ENCODE results near the gene CEMIP. TPM values are rescaled to one million over a fixed set of nuclear protein-coding genes. Genes with fewer than 3 reads are reported as not detected.

CEMIP gene
- total and polyA plus RNA-seq, 2 of the 13 experiments (the other 11 are each of a cell fraction or from before 2014, with no cell fraction given): 4.3 to 28.5 TPM

DNA sequence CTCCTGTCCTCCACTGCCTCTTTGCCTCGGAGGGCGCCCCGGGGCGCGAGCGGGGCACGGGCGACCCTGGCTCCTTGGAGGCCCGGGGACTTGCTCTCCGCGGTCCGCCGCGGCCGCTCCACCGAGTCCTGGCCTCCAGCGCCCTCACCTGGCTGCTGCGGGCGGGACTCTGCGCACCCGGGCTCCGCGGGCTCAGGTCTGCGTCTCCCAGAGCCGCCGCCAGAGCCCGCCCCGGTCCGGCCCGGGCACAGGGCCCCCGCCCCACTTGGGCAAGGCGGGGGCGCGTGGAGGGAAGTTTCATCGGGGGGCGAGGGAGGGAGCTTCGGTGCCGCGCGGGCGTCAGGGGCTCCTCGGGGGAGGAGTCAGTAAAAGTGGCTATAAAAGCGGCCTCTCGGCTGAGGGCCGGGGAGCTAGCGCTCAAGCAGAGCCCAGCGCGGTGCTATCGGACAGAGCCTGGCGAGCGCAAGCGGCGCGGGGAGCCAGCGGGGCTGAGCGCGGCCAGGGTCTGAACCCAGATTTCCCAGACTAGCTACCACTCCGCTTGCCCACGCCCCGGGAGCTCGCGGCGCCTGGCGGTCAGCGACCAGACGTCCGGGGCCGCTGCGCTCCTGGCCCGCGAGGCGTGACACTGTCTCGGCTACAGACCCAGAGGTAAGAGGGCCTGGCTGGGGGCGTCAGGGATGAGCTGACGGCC is at the start of gene CEMIP (continued):
- TF ChIP-seq, protein P1, sequence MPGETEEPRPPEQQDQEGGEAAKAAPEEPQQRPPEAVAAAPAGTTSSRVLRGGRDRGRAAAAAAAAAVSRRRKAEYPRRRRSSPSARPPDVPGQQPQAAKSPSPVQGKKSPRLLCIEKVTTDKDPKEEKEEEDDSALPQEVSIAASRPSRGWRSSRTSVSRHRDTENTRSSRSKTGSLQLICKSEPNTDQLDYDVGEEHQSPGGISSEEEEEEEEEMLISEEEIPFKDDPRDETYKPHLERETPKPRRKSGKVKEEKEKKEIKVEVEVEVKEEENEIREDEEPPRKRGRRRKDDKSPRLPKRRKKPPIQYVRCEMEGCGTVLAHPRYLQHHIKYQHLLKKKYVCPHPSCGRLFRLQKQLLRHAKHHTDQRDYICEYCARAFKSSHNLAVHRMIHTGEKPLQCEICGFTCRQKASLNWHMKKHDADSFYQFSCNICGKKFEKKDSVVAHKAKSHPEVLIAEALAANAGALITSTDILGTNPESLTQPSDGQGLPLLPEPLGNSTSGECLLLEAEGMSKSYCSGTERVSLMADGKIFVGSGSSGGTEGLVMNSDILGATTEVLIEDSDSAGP (CRISPR knock-in tag; IDR thresholded peaks at IDR 0.05; ENCODE audit: borderline replicate concordance): peak; percentile 19; the same call in 1 of the 2 replicates
- TF ChIP-seq MYNN (CRISPR knock-in tag; IDR thresholded peaks at IDR 0.05; ENCODE audit: low read depth) (no peak), MBD4 (IDR thresholded peaks at IDR 0.05; ENCODE audit: borderline replicate concordance, low read length) (no peak), TARDBP (CRISPR knock-in tag; IDR thresholded peaks at IDR 0.05) (peak; percentile 66), ZNF10 (CRISPR knock-in tag; IDR thresholded peaks at IDR 0.05; ENCODE audit: borderline replicate concordance, low read depth) (no peak), ZBTB1 (CRISPR knock-in tag; IDR thresholded peaks at IDR 0.05; ENCODE audit: borderline replicate concordance) (no peak), RAD21 (CRISPR knock-in tag; IDR thresholded peaks at IDR 0.05) (peak; percentile 98), SP140L (CRISPR knock-in tag; IDR thresholded peaks at IDR 0.05; ENCODE audit: borderline replicate concordance) (no peak), ZNF629 (CRISPR knock-in tag; conservative IDR thresholded peaks at IDR 0.05) (no peak), SNRNP70 (IDR thresholded peaks at IDR 0.05; ENCODE audit: low read depth, low read length) (no peak), HCFC1 (IDR thresholded peaks at IDR 0.05; ENCODE audit: low read depth, low read length) (no peak), ZNF253 (CRISPR knock-in tag; IDR thresholded peaks at IDR 0.05; ENCODE audit: borderline replicate concordance) (no peak), NFKBIZ (CRISPR knock-in tag; IDR thresholded peaks at IDR 0.05) (no peak), ZNF558 (CRISPR knock-in tag; IDR thresholded peaks at IDR 0.05; ENCODE audit: borderline replicate concordance) (no peak), ZNF816 (CRISPR knock-in tag; IDR thresholded peaks at IDR 0.05; ENCODE audit: borderline replicate concordance) (no peak), ZNF430 (CRISPR knock-in tag; IDR thresholded peaks at IDR 0.05) (no peak), CBFB (CRISPR knock-in tag; IDR thresholded peaks at IDR 0.05) (no peak), ZFAT (CRISPR knock-in tag; conservative IDR thresholded peaks at IDR 0.05) (no peak), ZNF569 (CRISPR knock-in tag; IDR thresholded peaks at IDR 0.05; ENCODE audit: borderline replicate concordance) (no peak), ZNF792 (CRISPR knock-in tag; IDR thresholded peaks at IDR 0.05) (no peak), ARNT (IDR thresholded peaks at IDR 0.05) (no peak), ZNF530 (CRISPR knock-in tag; IDR thresholded peaks at IDR 0.05; ENCODE audit: low read depth) (no peak), HES4 (CRISPR knock-in tag; IDR thresholded peaks at IDR 0.05; ENCODE audit: borderline replicate concordance) (no peak), TOPORS (CRISPR knock-in tag; IDR thresholded peaks at IDR 0.05) (no peak)
- TF ChIP-seq, protein P2, sequence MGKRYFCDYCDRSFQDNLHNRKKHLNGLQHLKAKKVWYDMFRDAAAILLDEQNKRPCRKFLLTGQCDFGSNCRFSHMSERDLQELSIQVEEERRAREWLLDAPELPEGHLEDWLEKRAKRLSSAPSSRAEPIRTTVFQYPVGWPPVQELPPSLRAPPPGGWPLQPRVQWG (CRISPR knock-in tag; IDR thresholded peaks at IDR 0.05; ENCODE audit: borderline replicate concordance, low read depth): no peak
- TF ChIP-seq, protein P3, sequence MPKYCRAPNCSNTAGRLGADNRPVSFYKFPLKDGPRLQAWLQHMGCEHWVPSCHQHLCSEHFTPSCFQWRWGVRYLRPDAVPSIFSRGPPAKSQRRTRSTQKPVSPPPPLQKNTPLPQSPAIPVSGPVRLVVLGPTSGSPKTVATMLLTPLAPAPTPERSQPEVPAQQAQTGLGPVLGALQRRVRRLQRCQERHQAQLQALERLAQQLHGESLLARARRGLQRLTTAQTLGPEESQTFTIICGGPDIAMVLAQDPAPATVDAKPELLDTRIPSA (CRISPR knock-in tag; IDR thresholded peaks at IDR 0.05; ENCODE audit: borderline replicate concordance): no peak
- TF ChIP-seq, protein P4, sequence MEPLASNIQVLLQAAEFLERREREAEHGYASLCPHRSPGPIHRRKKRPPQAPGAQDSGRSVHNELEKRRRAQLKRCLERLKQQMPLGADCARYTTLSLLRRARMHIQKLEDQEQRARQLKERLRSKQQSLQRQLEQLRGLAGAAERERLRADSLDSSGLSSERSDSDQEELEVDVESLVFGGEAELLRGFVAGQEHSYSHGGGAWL (CRISPR knock-in tag; IDR thresholded peaks at IDR 0.05): no peak
- TF ChIP-seq, protein P5, sequence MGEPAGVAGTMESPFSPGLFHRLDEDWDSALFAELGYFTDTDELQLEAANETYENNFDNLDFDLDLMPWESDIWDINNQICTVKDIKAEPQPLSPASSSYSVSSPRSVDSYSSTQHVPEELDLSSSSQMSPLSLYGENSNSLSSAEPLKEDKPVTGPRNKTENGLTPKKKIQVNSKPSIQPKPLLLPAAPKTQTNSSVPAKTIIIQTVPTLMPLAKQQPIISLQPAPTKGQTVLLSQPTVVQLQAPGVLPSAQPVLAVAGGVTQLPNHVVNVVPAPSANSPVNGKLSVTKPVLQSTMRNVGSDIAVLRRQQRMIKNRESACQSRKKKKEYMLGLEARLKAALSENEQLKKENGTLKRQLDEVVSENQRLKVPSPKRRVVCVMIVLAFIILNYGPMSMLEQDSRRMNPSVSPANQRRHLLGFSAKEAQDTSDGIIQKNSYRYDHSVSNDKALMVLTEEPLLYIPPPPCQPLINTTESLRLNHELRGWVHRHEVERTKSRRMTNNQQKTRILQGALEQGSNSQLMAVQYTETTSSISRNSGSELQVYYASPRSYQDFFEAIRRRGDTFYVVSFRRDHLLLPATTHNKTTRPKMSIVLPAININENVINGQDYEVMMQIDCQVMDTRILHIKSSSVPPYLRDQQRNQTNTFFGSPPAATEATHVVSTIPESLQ (CRISPR knock-in tag; conservative IDR thresholded peaks at IDR 0.05): no peak
